HG03442 (cell line): ENCODE results near the gene NSA2.

ENCODE experiments used
- ATAC-seq: cut with Tn5 transposase; IDR thresholded peaks from one replicate; pipeline ENCODE4 v1.9.1; 2021; ENCODE audit warnings: mild to moderate bottlenecking, moderate library complexity; ENCODE audit not compliant: unreplicated experiment

NSA2 gene

DNA sequence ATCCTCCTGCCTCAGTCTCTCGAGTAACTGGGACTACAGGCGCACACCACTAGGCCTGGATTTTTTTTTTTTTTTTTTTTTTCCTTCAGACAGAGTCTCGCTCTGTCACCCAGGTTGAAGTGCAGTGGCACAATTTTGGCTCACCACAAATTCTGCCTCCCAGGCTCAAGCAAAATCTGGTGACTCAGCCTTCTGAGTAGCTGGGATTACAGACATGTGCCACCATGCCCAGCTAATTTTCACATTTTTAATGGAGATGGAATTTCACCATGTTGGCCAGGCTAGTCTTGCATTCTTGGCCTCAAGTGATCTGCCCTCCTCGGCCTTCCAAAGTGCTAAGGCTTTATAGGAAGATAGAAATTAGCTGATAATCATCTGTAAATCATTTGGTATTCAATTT lies 43.9 kb downstream of the NSA2 start:
- ATAC-seq, result no peak

DNA sequence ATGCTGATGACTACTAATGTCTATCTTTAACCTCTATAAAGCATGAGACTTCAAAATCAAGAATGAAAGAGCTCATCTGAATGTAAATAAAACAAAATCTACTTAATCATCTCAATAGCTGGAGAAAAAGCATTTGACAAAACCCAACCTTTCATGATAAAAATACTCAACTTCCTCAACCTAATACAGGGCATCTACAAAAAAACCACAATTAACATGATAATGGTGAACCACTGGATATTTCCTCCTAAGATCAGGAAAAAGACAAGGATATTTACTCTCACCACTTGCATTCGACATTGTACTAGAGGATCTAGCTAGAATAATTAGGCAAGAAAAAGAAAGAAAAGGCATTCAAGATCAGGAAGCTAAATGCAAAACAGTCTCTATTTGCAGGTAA lies 49.8 kb downstream of the NSA2 start:
- no peak for ATAC-seq

DNA sequence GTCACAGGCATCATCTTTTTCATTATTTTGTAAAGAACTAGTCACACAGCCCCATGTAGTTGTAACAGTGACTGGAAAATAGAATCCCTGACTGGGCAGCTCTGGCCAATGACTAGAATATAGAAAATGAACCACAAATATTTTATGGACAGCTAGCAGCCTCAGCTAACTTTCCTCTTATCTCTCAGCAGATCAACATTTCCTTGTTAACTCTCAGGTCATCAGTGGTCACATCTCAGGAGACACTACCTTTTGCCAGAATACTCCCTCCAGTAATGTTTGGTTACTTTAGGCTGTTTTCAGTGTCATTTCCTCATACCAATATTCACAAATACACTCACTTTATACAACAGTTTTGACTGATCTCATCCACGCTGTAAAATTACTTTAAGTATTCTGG lies 55.2 kb downstream of the NSA2 start:
- no peak for ATAC-seq

DNA sequence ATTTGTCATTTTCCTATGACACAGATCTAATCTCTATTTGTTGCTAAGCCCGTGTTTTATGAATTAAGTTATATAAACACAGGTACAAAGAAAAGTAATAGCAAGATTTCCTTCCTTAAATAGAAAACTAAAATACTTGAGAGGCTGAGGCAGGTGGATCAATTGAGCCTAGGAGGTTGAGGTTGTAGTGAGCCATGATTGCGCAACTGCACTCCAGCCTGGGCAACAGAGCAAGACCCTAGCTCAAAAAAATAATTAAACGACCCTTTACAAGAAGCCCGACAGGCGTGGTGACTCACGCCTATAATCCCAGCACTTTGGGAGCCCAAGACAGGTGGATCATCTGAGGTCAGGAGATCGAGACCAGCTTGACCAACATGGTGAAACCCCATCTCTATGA lies 62.4 kb downstream of the NSA2 start:
- no peak for ATAC-seq
